HCT116 (cell line): ENCODE data around the gene GARIN1A. TPM values are rescaled to one million over a fixed set of nuclear protein-coding genes. Genes with fewer than 3 reads are reported as not detected.

ENCODE experiments used
- ATAC-seq: fragments of 200-7000 bp; cut with Tn5 transposase; 2 replicates; pipeline ENCODE4 v1.9.1; 2020; ENCODE audit warnings: mild to moderate bottlenecking, moderate library complexity
- BruUV-seq: library from RNA; stranded (reverse); fragments of 400-500 nt; replicated peaks from 2 replicates; lab custom pipeline; 2021; lab: Mats Ljungman, UMichigan
- CTCF ChIA-PET: fragments of 300-600 bp; sonication (Branson Sonifier 250); formaldehyde crosslinking; loops from one replicate; lab custom pipeline; 2021; ENCODE audit warnings: antibody characterized with exemption; lab: Charles Lee
- POLR2A ChIA-PET: fragments of 300-600, 350-600 bp; sonication (Branson Sonifier 250); formaldehyde crosslinking; loops from one replicate; lab custom pipeline; 2021; ENCODE audit warnings: antibody characterized with exemption; lab: Charles Lee
- RAD21 ChIA-PET, 2 experiments: fragments of 300-600 bp; sonication (Branson Sonifier 250); formaldehyde crosslinking; loops; one replicate each; lab custom pipeline; 2023; ENCODE audit warnings: low total read pairs in 2 of 2; ENCODE audit not compliant: uncharacterized antibody in 2 of 2, unreplicated experiment in 2 of 2, low non-redundant PET in 1 of 2; lab: Charles Lee
- DNase-seq: peaks from one replicate; pipeline ENCODE4 v3.0.0-alpha.2; 2010; ENCODE audit warnings: low read depth, low spot score
- H2AFZ ChIP-seq: fragments of 200-600 bp; shearing (Covaris generic), sonication (generic); 2 replicates; pipeline ENCODE4 v1.6.1; 2017; ENCODE audit warnings: low read depth, mixed run types, mixed read lengths, antibody characterized with exemption, low read length; ENCODE audit not compliant: poor library complexity, severe bottlenecking
- H3K27ac ChIP-seq: 2 replicates; pipeline ENCODE4 v1.5.1; 2012; ENCODE audit warnings: low read depth, low read length
- H3K27me3 ChIP-seq: fragments of 200-600 bp; sonication (generic); 2 replicates; pipeline ENCODE4 v1.6.1; 2016; ENCODE audit warnings: mixed run types, low read length, mixed read lengths; ENCODE audit not compliant: insufficient read depth
- H3K36me3 ChIP-seq, 2 experiments: fragments of 200-500 bp in 1 of 2; fragments of 200-600 bp in 1 of 2; sonication (Bioruptor generic) in 1 of 2; sonication (generic) in 1 of 2; 2 replicates each; pipeline versions ENCODE4 v1.5.1 to v1.6.1; 2014 to 2016; ENCODE audit warnings: low read length in 2 of 2, inconsistent platforms in 1 of 2, mixed read lengths in 1 of 2, mixed run types in 1 of 2; ENCODE audit not compliant: insufficient read depth in 2 of 2, control insufficient read depth in 1 of 2
- H3K4me1 ChIP-seq, 2 experiments: fragments of 200-600 bp in 1 of 2; sonication (generic) in 1 of 2; 2 replicates each; pipeline versions ENCODE4 v1.5.1 to v1.6.1; 2012 to 2017; ENCODE audit warnings: low read length in 2 of 2, inconsistent platforms in 1 of 2, mild to moderate bottlenecking in 1 of 2, mixed read lengths in 1 of 2, mixed run types in 1 of 2, moderate library complexity in 1 of 2; ENCODE audit not compliant: insufficient read depth in 2 of 2, control insufficient read depth in 1 of 2
- H3K4me2 ChIP-seq: fragments of 200-600 bp; sonication (generic); 2 replicates; pipeline ENCODE4 v1.6.1; 2017; ENCODE audit warnings: mixed run types, low read length, mixed read lengths
- H3K4me3 ChIP-seq, 2 experiments: fragments of 200-600 bp in 1 of 2; sonication (generic) in 1 of 2; replicated peaks in 1 of 2; 2 replicates each; pipeline ENCODE4 v1.5.1; 2011 to 2016; ENCODE audit warnings: low read length in 2 of 2, control low read depth in 1 of 2, low read depth in 1 of 2, mild to moderate bottlenecking in 1 of 2, mixed read lengths in 1 of 2, mixed run types in 1 of 2
- H3K79me2 ChIP-seq: fragments of 200-600 bp; sonication (generic); 2 replicates; pipeline ENCODE4 v1.6.1; 2017; ENCODE audit warnings: mild to moderate bottlenecking, mixed run types, low read length, moderate library complexity, mixed read lengths; ENCODE audit not compliant: insufficient read depth
- H3K9ac ChIP-seq: fragments of 200-600 bp; sonication (generic); 2 replicates; pipeline ENCODE4 v1.6.1; 2016; ENCODE audit warnings: low read length, mixed read lengths
- H3K9me2 ChIP-seq: fragments of 200-600 bp; sonication (generic), shearing (Covaris generic); 2 replicates; pipeline ENCODE4 v1.6.1; 2017; ENCODE audit warnings: mixed run types, mild to moderate bottlenecking, moderate library complexity; ENCODE audit not compliant: insufficient read depth
- H3K9me3 ChIP-seq, 2 experiments: fragments of 200-500 bp in 1 of 2; fragments of 200-600 bp in 1 of 2; sonication (Bioruptor generic) in 1 of 2; sonication (generic) in 1 of 2; 2 replicates each; pipeline ENCODE4 v1.6.1; 2014 to 2017; ENCODE audit warnings: low read length in 2 of 2, mixed read lengths in 2 of 2, inconsistent platforms in 1 of 2, low read depth in 1 of 2, mild to moderate bottlenecking in 1 of 2, mixed run types in 1 of 2, moderate library complexity in 1 of 2; ENCODE audit not compliant: control insufficient read depth in 1 of 2, insufficient read depth in 1 of 2
- H4K20me1 ChIP-seq: fragments of 200-600 bp; sonication (generic), shearing (Covaris generic); 2 replicates; pipeline ENCODE4 v1.6.1; 2017; ENCODE audit warnings: mixed run types, mild to moderate bottlenecking, moderate library complexity; ENCODE audit not compliant: insufficient read depth
- CBX3 ChIP-seq: IDR thresholded peaks from 2 replicates; pipeline ENCODE4 v1.6.1; 2012; ENCODE audit warnings: low read depth
- CEBPB ChIP-seq: IDR thresholded peaks from 2 replicates; pipeline ENCODE4 v1.6.1; 2012; ENCODE audit warnings: low read depth
- EGR1 ChIP-seq: IDR thresholded peaks from 2 replicates; pipeline ENCODE4 v1.6.1; 2012; ENCODE audit warnings: low read depth
- EZH2 ChIP-seq: fragments of 200-600 bp; sonication (generic); IDR thresholded peaks from 2 replicates; pipeline ENCODE4 v1.6.1; 2017; ENCODE audit warnings: antibody characterized with exemption, mixed run types
- EZH2phosphoT487 ChIP-seq: fragments of 200-600 bp; IDR thresholded peaks from 2 replicates; pipeline ENCODE4 v1.6.1; 2018; ENCODE audit warnings: antibody characterized with exemption, borderline replicate concordance
- FOSL1 ChIP-seq: IDR thresholded peaks from 2 replicates; pipeline ENCODE4 v1.6.1; 2012; ENCODE audit warnings: low read depth
- POLR2A ChIP-seq: IDR thresholded peaks from 2 replicates; pipeline ENCODE4 v1.7.0; 2011; ENCODE audit warnings: borderline replicate concordance; ENCODE audit not compliant: insufficient read depth, insufficient read length; ENCODE audit errors: extremely low read depth
- POLR2AphosphoS5 ChIP-seq: IDR thresholded peaks from 2 replicates; pipeline ENCODE4 v1.6.1; 2011; ENCODE audit warnings: mild to moderate bottlenecking, low read depth, low read length, moderate library complexity
- RAD21 ChIP-seq: IDR thresholded peaks from 2 replicates; pipeline ENCODE4 v1.6.1; 2012; ENCODE audit warnings: low read depth, mild to moderate bottlenecking
- SP1 ChIP-seq: IDR thresholded peaks from 2 replicates; pipeline ENCODE4 v1.6.1; 2012; ENCODE audit warnings: low read depth
- SRF ChIP-seq: IDR thresholded peaks from 2 replicates; pipeline ENCODE4 v1.6.1; 2012; ENCODE audit warnings: low read depth
- TCF7L2 ChIP-seq: IDR thresholded peaks from 2 replicates; pipeline ENCODE4 v1.7.0; 2011; ENCODE audit warnings: borderline replicate concordance, inconsistent platforms; ENCODE audit not compliant: insufficient read depth, insufficient read length; ENCODE audit errors: extremely low read depth
- YY1 ChIP-seq: IDR thresholded peaks from 2 replicates; pipeline ENCODE4 v1.6.1; 2011; ENCODE audit warnings: low read length, low read depth, moderate library complexity, mild to moderate bottlenecking; ENCODE audit not compliant: insufficient replicate concordance; ENCODE audit errors: extremely low read depth
- ZFX ChIP-seq: fragments of 450-650 bp; IDR thresholded peaks from 2 replicates; pipeline ENCODE4 v1.6.1; 2017
- ZNF274 ChIP-seq: fragments of 200-500 bp; sonication (Bioruptor generic); IDR thresholded peaks from 2 replicates; pipeline ENCODE4 v1.6.1; 2014; ENCODE audit warnings: mild to moderate bottlenecking, low read depth, low read length, inconsistent platforms
- intact Hi-C: fragments of 100-400 bp; cut with micrococcal nuclease; formaldehyde crosslinking; loops from 2 replicates; pipeline ENCODE4 v1.10.0; 2022
- total RNA-seq: library from RNA; stranded (reverse); gene quantifications from one replicate; pipeline ENCODE4 v1.2.1, GENCODE V29; 2021; ENCODE audit not compliant: unreplicated experiment
- TF ChIP-seq, protein P1 (sequence below): IDR thresholded peaks from 2 replicates; pipeline ENCODE4 v1.6.1; 2012
- TF ChIP-seq, protein P2 (sequence below): IDR thresholded peaks from 2 replicates; pipeline ENCODE4 v1.6.1; 2012
- TF ChIP-seq, protein P3 (sequence below): IDR thresholded peaks from 2 replicates; pipeline ENCODE4 v1.6.1; 2012; ENCODE audit warnings: low read depth

GARIN1A gene
- total RNA-seq, 1 experiment from 2014 or later: 0.49 TPM

DNA sequence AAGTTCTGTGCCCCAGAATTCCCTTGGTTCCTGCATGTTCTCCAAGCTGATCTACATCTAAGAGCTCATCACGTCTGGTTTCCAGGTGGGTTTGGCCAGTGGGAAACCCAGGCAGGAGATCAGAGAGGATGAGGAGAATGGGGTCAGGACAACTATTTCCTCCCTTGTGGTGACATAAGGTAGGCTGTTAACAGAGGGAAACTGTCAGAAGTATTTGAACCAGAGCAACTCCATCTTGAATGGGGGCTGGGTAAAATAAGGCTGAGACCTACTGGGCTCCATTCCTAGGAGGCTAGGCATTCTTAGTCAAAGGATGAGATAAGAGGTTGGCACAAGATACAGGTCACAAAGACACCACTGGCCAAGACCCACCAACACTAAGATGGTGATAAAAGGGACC, 19.1 kb downstream of the GARIN1A start:
- no peaks in the 10 kb centered on the region for H3K79me2 ChIP-seq
- DNase-seq: no peak
- intact Hi-C loops: no loop called here
- TF ChIP-seq CBX3: no peak
- TF ChIP-seq EZH2phosphoT487: no peak
- TF ChIP-seq, protein P1, sequence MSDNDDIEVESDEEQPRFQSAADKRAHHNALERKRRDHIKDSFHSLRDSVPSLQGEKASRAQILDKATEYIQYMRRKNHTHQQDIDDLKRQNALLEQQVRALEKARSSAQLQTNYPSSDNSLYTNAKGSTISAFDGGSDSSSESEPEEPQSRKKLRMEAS: no peak
- H3K4me3 ChIP-seq: no peak overlapping the region
- H3K9ac ChIP-seq: no peak overlapping the region
- H3K4me1 ChIP-seq: no peaks in the 10 kb centered on the region
- H3K27me3 ChIP-seq: no peaks in the 10 kb centered on the region
- H3K9me2 ChIP-seq: no peaks in the 10 kb centered on the region
- H3K36me3 ChIP-seq: no peaks in the 10 kb centered on the region
- H3K9me3 ChIP-seq: no peaks in the 10 kb centered on the region
- no TSS peak for BruUV-seq
- no peak overlapping the region for H3K4me2 ChIP-seq
- H3K27ac ChIP-seq: no peak overlapping the region
- ChIA-PET CTCF (no interaction called here), RAD21 (no interaction called here), POLR2A (no interaction called here)
- H4K20me1 ChIP-seq: no peaks in the 10 kb centered on the region
- H2AFZ ChIP-seq: no peak overlapping the region
- no peak for ATAC-seq

DNA sequence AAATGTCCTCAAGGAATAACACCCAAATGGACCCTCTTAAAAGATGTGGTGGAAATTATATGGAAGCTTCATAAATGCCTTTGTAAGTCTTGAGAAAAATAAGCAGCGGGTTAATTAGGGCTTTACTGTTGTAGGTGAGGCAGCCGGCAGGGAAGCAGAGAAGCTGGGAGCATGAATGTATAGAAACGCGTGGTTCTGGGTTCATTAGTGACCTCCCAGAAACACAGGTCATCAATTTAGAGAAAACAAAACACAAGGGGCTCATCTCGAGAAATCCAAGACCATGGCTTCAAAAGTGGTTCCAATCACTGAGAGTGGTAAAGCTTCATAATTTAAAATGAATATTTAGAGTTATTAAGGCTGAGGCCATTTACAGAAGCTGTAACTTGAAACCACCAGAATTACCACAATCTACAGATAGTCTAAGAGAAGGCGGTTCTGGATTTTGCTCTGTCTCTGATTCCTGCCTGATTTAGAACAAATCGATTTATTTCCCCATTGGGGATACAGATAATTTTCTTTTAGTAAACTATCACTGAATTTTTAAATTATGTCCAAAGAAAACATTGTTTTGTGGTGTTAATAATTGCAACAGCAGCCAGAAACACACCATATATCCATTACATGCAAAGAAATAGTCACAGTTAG, 20.7 kb downstream of the GARIN1A start:
- Histone ChIP-seq H3K4me2 (no peak overlapping the region), H3K27ac (no peak overlapping the region), H4K20me1 (no peaks in the 10 kb centered on the region), H3K79me2 (no peaks in the 10 kb centered on the region), H3K27me3 (no peaks in the 10 kb centered on the region), H3K9ac (no peak overlapping the region), H2AFZ (no peak overlapping the region), H3K4me3 (no peak overlapping the region), H3K9me2 (no peaks in the 10 kb centered on the region), H3K36me3 (no peaks in the 10 kb centered on the region), H3K9me3 (no peaks in the 10 kb centered on the region), H3K4me1 (no peaks in the 10 kb centered on the region)
- no TSS peak for BruUV-seq
- DNase-seq (no peak), ATAC-seq (no peak)
- ChIA-PET RAD21 (no interaction called here), POLR2A (no interaction called here), CTCF (no interaction called here)
- intact Hi-C loops: no loop called here
- TF ChIP-seq POLR2AphosphoS5: no peak
- TF ChIP-seq, protein P1: no peak
- TF ChIP-seq, protein P2, sequence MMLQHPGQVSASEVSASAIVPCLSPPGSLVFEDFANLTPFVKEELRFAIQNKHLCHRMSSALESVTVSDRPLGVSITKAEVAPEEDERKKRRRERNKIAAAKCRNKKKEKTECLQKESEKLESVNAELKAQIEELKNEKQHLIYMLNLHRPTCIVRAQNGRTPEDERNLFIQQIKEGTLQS: no peak
- no peak for TF ChIP-seq EZH2phosphoT487
- TF ChIP-seq EGR1: no peak
- no peak for TF ChIP-seq ZNF274
- TF ChIP-seq YY1: no peak
- TF ChIP-seq RAD21: no peak
- no peak for TF ChIP-seq SRF
- no peak for TF ChIP-seq ZFX
- no peak for TF ChIP-seq EZH2
- TF ChIP-seq CBX3: no peak
- no peak for TF ChIP-seq POLR2A
- no peak for TF ChIP-seq FOSL1
- no peak for TF ChIP-seq CEBPB
- no peak for TF ChIP-seq TCF7L2
- TF ChIP-seq SP1: no peak
- TF ChIP-seq, protein P3, sequence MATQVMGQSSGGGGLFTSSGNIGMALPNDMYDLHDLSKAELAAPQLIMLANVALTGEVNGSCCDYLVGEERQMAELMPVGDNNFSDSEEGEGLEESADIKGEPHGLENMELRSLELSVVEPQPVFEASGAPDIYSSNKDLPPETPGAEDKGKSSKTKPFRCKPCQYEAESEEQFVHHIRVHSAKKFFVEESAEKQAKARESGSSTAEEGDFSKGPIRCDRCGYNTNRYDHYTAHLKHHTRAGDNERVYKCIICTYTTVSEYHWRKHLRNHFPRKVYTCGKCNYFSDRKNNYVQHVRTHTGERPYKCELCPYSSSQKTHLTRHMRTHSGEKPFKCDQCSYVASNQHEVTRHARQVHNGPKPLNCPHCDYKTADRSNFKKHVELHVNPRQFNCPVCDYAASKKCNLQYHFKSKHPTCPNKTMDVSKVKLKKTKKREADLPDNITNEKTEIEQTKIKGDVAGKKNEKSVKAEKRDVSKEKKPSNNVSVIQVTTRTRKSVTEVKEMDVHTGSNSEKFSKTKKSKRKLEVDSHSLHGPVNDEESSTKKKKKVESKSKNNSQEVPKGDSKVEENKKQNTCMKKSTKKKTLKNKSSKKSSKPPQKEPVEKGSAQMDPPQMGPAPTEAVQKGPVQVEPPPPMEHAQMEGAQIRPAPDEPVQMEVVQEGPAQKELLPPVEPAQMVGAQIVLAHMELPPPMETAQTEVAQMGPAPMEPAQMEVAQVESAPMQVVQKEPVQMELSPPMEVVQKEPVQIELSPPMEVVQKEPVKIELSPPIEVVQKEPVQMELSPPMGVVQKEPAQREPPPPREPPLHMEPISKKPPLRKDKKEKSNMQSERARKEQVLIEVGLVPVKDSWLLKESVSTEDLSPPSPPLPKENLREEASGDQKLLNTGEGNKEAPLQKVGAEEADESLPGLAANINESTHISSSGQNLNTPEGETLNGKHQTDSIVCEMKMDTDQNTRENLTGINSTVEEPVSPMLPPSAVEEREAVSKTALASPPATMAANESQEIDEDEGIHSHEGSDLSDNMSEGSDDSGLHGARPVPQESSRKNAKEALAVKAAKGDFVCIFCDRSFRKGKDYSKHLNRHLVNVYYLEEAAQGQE: no peak
